HG03442 (cell line): ENCODE measurements around the gene TRIB2.
A peak's percentile ranks its signal among the peaks of the same experiment; 100 is the strongest.
"Not testable (repeated sequence)": the region's sequence is repeated elsewhere in the genome, so short reads cannot be mapped to it uniquely, and the experiment has no call there.

Experiments
- ATAC-seq: cut with Tn5 transposase; IDR thresholded peaks from one replicate; pipeline ENCODE4 v1.9.1; 2021; ENCODE audit warnings: mild to moderate bottlenecking, moderate library complexity; ENCODE audit not compliant: unreplicated experiment

Gene TRIB2

DNA sequence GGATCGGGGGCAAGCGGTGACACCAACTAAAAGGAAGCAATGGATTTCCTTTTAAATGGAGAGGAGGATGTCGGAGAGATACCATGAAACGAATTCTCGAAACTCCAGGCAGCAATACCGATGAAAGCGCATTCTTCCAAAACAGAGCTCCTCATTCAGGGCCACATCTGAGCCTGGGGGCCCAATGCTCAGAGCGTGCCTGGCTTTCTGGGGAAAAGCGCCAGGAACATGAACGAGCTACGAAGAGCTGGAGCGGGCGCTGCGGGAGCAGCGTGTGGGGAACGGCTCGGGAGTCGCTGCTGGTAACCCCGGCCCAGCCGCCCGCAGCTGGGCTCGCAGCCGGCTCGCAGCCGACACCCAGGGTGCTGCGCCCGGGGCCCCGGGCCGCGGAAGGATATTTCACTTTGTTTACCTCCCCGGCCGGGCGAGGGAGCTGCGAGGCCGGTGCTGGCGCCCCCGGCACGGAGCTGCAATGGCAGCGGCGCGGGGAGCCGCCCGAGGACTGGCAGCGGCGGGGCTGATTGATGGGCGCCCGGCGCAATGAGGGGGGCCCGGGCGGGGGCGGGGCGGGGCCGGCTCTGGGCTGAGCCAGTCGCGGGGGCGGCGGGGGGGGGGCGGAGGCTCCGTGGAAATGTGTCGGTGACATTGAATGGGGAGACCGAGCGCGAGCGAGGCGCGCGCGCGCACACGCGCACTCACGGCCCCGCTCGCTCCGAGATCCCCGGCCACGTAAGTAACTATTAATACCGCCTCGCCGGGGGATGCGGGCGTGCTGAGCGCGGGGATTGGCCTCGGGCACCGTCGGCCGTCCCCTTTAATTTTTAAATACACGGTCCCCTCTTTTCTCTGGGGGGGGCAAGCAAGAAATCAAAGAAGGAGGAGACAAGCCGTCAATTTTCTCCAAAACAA, at the start of gene TRIB2:
Gene TRIB2 (plus strand): TSS at position 655 of the 909 bp plus-strand sequence. CDS start 1,372 bp downstream, outside the sequence.
- peak; percentile 81 for ATAC-seq

DNA sequence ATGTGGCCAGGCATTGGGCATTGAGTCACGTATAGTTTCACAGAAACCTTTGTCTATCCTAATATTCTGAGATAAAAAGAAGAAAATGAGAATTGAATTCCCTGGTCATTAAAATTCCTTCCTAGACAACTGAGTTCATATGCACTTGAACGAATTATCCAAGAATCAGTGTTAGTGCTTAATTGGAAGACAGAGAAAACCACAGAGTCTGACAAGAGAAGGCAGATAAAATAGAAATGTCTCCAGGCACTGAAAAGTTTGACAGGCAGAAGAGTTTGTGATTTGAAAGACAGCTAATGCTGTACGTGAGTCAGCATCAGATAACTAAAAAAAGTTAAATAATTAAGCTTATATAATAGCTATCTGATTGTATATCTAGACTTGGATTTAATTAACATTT, 47.7 kb upstream of the TRIB2 start:
- no peak for ATAC-seq

DNA sequence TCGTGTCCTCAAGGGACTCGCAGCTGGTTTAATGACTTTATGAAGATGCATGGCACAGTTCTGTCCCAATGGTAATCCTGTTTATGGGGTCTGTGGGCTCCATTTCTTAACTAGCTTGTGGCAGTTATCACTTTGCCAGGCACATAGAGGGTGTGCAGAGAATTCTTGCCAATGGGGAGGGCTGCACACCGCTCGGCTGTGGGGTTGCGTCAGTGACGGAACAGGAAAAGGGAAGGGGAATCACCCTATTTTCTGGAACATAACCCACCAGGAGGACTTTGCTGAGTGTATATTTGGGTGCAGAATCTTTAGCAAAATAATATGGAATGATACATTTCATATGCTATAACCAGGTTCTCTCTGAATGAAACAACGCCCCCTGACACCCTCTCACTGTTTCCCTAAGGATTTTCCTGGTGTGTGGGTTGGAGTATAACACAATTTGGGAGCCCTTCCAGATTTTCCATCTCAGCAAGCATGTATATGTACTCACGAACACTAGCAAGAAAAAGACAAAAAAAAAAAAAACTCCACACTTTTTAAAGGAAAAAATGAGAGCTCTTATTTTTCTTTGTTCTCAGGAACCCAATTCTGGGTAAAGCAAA, 43.9 kb upstream of the TRIB2 start:
- no peak for ATAC-seq

DNA sequence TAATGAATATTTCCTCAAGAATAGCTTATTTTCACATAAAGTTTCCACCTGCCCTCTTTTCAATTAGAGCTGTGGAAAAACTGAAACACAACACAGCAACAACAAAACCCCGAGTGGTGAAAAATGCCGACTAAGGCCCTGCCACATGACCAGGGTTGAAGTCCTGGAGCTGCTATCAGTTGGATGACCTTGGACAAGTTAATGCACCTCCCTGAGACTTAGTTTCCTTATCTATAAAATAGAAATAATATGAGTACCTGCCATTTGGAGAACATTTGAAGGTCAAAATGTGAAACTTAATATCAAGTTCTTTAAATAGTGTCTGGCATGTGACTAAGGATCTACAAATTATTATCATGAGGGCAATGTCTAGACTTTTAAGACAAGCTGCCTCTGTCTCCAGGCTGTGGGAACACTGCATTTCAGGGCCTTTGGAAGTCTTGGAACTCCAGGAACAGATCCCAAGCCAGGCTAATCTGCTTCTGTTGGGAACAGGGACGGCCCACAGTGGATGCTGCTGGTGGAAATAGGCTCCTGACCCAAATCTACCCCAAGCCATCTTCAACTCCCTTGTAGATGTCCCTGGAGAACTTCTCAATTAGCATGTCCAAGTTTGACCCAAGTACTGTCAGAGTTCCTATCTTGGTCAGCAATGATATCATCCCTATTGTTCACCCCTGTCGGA, 42.0 kb upstream of the TRIB2 start:
- no peak for ATAC-seq

DNA sequence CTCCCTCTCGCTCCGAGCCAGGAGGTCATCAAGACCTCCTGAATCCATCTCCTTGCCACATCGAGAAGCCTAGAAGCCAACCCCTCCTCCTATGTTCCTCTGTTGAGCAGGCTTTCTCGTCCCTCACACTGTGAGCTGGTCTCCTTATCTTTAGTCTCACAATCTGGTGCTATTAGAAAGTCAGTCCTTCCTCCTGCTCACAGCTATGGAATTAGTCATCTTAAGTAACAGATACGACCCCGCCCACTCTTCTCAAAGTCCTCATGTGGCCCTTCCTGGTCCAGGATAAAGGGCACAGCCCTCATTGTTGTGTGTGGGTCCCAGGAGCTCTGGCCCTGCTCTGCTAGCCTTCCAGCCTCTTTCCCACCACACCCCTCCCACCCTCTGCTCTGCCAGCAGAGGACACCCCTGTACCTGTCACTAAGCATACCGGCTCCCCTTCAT, 41.4 kb upstream of the TRIB2 start:
- no peak for ATAC-seq

DNA sequence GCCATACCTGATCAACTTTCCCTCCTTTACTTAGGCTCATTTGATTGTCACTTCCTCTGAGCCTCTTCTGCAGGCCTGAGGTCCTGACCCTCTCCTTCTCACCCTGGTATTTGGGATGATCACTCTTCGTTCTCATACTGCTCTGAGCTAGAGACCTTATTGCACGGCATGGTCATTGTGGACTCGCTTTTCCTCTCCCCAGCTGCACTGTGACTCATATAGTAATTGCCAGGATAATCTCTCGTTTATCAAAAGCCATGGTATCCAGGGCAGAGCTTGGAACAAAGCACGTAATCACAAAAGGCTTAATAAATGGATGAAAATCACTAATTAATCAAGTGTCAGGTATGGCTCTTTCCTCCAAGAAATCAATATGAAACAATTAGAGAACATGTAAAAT, 40.9 kb upstream of the TRIB2 start:
- no peak for ATAC-seq

DNA sequence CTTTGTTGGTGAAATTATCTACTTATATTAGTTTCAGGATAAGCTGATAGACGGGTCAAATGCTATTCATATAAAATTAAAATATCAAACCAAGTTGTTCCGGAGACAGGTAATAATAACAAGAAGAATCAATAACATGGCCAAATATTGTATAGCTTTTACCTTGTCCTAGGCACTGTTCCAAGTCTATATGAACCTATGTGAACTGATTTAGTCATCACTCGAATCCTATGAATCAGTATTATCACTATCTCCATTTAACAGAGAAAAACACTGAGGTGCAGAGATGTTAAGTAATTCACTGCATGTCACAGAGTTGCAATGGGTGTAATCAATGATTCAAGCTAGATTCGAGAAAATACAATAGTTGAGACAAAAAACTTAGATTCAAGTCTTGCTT, 40.0 kb upstream of the TRIB2 start:
- ATAC-seq: no peak

DNA sequence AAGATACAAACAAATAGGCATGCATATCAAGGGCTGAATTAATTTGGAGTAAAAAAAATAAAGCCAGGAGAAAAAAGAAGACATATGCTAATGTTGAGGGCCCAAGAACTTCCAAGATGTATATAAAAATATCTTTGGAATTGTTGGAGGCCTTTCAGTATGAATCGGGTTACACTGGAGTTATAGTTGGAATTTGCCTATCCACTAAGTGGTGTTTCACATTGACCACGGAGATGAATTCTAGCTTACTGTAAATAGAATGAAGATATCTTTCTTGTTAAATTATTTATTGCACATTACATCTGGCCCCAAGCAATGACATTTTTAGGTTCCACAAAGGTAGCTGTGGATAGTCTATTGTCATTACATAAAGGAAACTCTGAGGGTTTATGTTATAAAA, 38.5 kb upstream of the TRIB2 start:
- ATAC-seq: no peak

DNA sequence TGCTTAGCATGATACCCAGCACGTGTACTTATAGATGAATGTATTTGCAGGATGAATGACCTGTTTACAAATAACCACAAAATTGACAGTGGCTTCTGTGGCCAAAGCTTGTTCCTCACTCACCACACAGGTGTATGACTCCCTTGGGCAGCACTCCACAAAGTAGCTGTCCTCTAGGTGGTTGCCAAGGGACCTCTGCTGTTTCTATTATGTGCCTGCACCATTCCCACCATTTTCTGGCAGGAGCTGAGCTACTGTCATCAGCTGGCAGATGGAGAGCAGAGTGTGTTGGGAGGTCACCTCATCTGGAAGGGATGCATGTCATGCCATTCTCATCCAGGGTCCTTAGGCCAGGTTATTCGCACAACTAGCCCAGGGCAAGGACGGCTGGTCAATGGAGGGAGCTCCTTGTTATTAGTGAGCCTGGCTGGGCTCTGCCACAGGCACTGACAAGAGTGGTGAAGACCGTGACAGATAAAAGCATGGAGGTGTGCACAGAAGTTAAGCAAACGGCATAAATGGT, 37.1 kb upstream of the TRIB2 start:
- ATAC-seq: no peak

DNA sequence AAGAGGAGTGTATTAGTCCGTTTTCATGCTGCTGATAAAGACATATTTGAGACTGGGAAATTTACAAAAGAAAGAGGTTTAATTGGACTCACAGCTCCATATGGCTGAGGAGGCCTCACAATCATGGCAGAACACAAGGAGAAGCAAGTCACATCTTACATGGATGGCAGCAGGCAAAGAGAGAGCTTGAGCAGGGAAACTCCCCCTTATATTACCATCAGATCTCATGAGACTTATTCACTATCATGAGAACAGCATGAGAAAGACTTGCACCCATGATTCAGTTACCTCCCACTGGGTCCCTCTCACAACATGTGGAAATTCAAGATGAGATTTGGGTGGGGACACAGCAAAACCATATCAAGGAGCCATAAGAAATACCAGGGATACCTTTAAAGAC, 36.6 kb upstream of the TRIB2 start:
- ATAC-seq: not testable (repeated sequence)

DNA sequence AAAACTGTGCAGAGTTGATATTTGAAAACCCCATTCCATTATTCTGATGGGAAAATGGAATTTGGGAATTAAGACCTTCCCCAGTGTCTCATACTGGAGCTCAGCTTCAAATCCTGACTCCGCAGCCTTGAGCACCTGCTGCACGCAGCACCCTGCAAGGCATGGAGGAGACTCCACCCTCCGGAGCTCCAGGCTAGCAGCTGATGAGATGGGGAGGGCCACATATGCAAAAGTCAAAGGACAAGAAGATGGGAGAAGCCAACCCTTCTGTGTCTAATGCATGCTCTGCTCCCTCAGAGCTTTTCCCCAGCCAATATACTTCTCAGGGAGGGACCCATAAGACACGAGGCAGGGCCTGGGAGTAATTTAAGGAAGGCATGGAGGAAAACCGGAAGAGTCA, 34.7 kb upstream of the TRIB2 start:
- ATAC-seq: no peak

DNA sequence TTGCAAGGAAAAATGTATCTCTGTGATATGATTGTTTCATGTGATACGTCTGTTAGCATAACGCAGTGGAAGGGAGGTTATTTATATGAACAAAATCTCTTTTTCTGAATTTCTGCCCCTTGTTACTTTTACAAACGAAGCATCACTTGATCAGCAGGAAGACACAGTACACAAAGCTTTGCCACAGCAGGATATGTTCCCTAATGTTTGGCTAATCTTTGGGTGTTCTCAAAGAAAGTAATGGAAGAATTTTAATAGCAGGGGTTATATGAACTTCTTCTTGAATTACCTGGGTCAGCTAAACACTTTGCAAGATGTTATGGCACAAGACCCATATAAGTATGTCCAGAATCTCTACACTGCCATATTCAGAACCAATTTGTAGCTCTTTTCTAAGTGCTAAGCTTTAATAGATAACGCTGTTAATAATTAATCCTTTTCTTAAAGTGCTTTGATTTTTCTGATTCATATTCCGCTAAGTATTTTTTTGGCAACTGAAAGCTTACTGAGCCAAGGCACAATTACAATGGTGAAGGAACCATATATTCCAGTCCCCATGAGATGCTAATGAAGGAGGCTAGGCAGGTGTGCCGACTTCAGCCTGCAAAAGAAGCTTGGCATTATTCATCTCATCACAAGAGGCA, 33.2 kb upstream of the TRIB2 start:
- no peak for ATAC-seq

DNA sequence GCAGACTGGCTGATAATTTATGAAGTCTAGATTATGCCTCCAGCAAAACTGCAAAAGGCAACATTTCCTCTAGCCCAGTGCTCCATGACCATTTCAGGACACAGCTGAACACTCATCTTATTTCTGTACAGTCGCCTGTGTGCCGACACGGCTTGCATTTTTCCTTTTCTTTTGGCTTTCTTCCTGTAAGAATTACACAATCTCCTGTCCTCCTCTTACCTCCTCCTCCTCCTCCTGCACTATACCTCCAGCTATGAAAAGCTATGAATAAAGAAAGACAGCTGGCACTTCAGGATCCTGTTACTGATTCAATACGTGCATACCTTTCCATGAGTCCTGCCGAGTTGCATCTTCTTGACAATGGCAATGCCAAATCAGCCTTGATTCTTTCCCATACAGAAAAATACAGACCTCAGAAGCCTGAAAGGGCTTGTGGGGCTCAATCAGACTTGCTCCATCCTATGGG, 32.2 kb upstream of the TRIB2 start:
- no peak for ATAC-seq

DNA sequence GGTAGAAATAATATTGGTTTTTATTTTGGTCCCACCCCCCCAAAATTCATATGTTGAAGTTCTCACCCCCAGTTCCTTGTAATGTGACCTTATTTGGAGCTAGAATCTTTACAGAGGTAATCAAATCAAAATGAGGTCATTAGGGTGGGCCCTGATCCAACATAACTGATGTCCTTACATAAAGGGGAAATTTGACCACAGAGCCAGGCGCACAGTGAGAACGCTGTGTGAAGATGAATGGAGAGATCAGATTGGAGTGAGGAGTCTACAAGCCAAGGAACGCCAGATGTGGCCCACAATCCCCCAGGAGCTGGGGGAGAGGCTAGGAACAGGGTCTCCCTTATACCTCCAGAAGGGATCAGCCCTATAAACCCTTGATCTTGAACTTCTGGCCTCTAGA, 31.6 kb upstream of the TRIB2 start:
- no peak for ATAC-seq

DNA sequence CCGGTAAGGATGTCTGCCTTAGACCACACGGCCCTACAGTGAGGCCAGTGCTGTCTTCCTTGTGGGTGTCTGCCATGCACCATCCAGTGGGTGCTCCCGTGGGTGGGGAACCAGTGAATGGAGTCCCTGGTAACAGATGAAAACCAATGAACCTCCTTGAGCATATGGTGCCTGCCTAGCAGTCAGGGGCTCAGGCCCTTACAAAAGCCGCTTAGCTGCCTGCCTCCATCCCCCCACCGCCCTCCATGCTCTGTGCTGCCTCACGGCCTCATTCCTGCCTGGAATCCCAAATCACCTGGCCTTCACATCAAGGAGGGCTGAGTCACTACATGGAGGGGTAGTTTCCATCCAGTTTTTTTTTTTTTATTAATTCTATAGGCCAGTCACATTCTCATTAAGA, 30.8 kb upstream of the TRIB2 start:
- no peak for ATAC-seq

DNA sequence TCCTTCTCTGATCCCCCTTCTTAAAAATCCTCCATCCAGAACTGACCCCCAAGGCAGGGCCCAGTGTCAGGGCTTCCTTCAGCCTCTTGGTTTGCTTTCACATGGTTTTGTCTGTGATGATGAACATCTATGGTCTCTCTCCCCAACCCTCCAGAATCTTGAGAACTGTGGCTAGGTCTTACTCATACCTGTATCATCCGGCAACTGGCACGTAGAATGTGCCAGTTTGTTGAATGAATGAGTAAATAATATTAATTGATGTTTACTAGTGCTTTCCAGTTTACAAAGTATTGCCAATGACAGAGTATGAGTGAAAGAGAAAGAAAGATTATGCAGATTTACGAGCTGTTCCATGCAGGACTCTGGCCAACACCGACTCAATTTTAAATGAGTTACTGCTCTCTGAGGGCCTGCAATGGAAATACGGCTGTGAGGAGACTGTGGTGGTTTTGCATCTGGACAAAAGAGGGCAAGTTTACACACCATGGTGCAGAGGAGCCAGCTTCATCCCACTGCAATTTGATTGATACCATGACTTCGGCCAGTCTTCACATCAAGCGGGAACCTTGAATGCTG, 29.9 kb upstream of the TRIB2 start:
- ATAC-seq: no peak

DNA sequence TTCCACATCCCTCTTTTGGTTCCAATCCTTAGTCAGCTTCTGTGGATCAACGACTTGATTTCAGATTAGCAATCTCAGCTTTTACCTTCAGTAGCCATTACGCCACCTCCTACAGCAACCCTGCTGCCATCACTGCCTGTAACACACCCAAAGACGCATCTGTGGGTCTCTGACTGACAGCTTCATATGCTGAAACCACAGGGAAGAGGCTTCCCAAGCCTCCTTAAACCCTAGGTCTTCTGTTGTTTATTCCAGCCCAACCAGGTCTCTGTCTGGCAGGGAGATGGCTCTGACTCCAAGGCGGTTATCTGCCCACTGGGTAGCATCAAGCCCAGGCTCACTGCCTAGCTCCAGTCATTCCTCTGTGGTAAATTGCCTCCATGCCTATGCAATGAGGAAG, 28.6 kb upstream of the TRIB2 start:
- ATAC-seq: no peak

DNA sequence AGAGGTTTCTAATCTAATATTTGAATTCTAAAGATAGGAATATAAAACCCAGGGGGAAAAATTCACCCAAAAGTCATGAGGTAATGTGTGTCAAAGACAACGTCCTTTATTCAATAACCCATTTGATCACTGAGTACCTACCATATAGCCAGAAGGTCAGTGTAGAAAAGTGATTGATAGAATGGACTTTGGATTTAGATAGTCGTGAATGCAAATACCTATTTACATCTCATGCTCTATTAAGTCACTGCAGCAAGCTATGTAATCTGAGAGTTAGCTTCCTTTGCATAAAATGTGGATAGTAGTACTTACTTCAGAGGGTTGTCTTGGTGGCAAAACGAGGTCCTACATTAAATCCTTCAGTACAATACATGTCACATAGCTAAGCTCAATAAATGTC, 27.8 kb upstream of the TRIB2 start:
- ATAC-seq: no peak

DNA sequence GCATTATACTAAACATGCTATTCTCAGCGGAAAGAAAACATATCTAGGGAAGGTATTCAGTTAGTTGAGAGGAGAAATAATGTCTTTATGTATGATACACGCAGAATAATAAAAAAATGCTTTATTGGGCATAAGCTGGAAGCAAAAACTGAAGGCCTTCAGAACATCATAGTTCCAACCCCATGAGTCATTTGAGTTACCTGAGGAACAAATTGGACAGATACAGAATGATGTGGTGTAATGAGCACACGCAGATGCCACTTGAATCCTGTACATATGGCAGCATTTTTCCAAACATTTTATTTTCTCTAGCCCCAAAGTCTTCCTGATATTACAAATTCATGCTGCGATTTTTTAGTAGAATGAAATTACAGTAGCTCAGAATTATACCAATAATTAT, 23.2 kb upstream of the TRIB2 start:
- no peak for ATAC-seq

DNA sequence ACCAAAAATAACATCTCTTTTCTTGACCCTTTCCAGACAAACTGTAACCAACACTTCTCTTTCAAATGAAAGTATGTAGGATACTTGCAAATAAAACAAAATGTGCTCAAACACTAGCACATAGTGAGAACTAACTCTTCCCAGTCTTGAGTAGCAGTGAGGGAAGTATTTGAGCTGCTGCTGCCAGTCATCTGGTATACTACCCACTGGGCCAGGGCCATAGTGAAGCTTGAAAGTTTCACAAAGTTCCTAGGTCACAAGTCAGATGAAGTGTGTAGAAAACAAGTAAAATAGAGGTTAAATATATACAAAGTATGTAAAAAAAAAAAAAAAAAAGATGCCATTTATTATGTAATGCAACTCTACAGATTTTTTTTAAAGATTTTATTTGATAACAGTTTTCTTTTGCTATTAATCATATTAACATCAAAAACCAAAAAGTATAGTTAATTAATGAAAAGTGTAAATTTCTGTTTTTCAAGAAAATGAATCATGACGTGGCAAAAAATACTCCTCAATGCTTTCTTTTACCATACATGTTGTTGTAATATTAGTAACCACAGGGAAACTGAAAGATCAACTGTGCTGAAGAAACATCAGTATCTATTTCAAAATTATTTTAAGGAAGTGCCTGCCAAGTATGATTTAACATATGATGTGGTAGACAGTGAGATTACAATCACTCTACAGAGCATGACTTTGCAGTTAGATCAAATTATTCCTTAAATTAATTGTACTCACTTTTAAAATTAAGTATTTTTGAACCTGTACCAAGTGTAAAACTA, 21.6 kb upstream of the TRIB2 start:
- peak; percentile 93 for ATAC-seq
